HG02938 (cell line): ENCODE data around the gene HYI.
"Not testable (repeated sequence)": the region's sequence is repeated elsewhere in the genome, so short reads cannot be mapped to it uniquely, and the experiment has no call there.

ENCODE experiments used
- ATAC-seq: cut with Tn5 transposase; IDR thresholded peaks from one replicate; pipeline ENCODE4 v1.9.1; 2021; ENCODE audit warnings: mild to moderate bottlenecking, moderate library complexity; ENCODE audit not compliant: unreplicated experiment

Gene HYI, protein sequence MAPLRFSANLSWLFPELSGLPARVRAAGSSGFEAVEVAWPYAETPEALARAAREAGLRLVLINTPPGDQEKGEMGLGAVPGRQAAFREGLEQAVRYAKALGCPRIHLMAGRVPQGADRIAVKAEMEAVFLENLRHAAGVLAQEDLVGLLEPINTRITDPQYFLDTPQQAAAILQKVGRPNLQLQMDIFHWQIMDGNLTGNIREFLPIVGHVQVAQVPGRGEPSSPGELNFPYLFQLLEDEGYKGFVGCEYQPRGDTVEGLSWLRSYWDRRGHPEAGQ

DNA sequence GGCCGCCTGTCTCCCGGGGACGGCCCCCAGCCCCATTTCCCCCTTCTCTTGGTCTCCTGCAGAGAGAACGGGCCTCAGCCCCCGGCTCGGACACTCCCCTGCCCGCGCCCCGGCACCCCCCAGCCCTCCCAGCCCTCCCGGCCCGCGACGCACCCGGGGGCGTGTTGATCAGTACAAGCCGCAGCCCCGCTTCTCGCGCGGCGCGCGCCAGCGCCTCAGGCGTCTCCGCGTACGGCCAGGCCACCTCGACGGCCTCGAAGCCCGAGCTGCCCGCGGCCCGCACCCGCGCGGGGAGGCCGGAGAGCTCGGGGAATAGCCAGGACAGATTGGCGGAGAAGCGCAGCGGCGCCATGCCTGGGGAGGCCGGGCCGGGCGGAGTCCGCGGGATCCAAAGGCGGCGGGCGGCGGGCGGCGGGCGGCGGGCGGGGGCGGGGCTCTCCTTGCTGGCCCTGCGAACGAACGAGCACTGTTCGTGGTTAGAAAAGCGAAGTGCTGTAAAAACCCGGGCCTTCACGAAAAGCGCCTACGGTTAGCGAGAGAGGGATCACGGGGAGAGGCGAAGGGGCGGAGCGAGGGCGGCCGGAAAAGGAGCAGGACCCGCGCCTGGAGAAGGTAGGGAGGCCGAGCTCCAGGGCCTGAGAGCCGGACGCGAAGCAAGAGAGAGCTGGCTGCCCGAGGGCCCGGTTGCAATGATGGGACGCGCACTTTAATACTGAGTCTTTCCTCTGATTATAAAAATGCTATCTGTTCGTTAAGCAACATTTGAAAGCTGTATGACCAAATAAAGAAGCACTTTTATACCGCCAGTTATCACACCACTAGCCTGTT lies at the start of gene HYI:
Gene HYI (minus strand): TSS at position 490 of the 828 bp plus-strand sequence. CDS start 138 bp downstream, at position 352.
- no peak for ATAC-seq

DNA sequence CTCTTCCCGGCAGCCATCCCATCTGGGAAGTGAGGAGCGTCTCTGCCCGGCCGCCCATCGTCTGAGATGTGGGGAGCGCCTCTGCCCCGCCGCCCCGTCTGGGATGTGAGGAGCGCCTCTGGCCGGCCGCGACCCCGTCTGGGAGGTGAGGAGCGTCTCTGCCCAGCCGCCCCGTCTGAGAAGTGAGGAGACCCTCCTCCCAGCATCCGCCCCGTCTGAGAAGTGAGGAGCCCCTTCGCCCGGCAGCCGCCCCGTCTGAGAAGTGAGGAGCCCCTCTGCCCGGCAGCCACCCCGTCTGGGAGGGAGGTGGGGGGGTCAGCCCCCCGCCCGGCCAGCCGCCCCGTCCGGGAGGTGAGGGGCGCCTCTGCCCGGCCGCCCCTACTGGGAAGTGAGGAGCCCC lies 48.1 kb upstream of the HYI start:
- not testable (repeated sequence) for ATAC-seq

DNA sequence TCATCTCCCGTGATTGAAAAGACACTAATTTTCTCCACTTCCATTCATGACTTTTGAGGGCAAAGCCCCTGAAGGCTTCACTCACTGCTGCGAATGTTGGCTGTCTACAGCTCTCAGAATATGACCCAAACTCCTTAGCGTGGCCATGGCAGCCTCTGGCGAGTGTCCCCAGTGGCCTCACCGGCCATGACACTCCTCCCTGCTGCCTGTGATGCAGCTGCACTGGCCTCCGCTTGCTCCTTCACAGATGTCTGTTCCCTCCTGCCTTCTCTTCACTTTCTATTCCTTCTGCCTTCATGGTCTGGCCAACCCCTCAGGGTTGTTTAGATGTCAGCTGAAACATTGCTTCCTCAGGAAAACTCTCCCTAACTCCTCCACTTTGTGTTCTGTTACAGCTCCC lies 46.2 kb upstream of the HYI start:
- ATAC-seq, result no peak

DNA sequence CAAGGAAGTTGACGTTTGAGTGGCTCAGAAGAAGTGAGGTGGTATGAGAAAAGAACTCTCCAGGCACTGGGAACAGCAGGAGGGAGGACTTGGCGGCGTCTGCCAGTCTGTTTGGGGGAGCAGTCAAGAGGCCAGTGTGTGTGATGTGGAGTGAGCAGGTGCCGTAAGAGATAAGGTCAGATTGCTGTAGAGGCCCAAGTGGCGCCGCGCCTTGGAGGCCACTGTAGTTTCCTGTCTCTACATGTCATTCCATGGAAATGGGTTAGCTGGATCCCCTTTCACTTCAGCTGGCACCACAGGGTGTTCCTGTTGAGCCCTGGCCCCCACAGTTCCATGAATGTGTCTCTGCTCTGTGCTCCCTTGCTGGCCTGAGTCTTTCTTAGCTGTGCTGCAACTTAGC lies 41.5 kb upstream of the HYI start:
- no peak for ATAC-seq

DNA sequence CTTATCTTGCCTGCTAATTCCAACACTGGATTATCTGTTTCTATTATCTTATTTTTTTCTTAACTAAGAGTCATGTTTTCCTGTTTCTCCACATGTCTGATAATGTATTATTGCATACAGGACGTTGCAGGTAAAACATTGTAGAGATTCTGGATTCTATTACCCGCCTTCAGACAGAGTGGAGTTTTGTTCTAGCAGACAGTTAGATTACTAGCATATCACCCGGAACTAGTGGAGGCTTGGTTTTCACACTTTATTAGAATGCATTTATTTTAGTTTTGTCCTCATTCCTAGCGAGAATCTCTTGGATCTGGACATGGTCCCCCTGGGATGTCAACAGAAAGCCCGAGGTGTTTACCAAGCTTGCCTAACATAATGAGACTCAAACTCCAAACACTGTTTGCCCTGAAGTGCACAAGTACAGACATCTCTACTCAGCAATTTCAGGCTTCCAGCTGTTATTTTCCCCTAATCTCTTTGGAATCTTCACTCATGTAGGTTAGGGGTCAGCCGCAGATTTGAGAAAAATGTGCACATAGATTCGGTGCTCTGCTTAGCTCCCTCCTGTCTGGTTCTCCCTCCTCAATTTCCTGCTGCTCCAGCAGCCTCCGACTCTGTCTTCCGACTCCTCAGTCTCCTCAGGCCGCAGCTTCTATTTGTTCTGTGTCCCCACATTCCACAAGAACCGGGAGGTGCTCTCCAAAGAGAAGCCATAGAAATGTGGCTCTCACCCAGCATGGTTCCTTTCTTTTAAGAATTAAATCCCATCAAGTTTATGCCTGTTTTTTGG lies 40.1 kb upstream of the HYI start:
- no peak for ATAC-seq

DNA sequence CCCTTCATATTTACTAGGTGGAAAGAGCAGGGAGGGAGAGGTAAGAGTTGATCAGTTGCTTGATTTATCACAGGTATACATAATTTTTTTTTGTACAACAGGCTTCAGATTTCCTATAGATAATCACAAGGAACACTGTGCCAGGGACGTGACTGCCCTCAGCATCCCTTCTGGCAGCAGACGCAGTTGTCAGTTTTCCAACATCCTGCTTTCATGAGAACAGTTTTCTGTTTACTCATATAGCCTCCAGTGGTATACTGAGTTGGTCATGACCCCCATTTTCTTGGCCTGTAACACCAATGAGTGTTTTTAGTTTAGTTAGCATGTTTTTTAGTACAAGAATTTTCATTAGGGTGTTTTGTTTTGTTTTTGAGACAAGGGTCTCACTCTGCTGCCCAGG lies 39.1 kb upstream of the HYI start:
- no peak for ATAC-seq

DNA sequence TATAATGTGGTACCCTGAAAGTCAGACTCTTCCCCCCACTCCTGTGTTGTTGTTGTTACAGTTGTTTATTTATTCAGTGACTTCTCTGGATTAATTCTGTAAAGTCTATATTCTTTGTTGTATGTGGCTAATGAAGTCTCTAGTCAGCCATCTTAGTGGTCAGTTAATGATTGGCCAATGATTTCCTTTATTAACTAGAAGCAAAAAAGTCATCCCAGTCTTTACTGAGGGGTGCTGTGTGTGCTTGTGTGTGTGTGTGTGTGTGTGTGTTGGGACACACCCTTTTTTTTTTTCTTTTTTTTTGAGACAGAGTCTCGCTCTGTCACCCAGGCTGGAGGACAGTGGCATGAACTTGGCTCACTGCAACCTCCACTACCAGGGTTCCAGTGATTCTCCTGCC lies 37.3 kb upstream of the HYI start:
- ATAC-seq, result no peak

DNA sequence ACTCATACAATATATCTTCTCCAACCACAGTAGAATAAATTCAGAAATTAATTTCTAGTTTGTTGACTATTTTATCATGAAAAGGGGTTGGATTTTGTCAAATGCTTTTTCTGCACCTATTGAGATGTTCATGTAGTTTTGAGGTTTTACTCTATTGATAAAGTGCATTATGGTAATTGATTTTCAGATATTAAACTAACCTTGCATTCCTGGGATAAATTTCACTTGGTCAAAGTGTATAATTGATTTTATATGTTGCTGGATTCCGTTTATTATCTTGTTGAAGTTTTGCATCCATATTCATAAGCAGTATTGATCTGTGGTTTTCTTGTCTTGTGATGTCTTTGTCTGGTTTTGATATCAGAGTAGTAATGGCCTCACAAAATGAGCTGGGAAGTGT lies 34.4 kb upstream of the HYI start:
- no peak for ATAC-seq

DNA sequence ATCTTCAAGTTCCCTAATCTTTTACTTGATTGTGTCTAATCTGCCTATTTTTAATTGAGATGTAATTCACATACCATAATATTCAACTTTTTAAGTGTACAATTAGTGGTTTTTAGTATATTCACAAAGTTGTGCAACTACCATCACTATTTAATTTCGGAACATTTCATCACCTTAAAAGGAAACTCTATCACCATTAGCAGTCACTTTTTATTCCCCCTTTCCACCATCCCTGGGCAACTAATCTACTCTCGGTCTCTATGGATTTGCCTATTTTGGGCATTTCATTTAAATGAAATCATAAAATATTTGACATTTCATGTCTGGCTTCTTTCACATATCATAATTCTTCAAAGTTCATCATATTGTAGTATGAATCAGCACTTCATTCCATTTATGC lies 30.6 kb upstream of the HYI start:
- ATAC-seq, result no peak

DNA sequence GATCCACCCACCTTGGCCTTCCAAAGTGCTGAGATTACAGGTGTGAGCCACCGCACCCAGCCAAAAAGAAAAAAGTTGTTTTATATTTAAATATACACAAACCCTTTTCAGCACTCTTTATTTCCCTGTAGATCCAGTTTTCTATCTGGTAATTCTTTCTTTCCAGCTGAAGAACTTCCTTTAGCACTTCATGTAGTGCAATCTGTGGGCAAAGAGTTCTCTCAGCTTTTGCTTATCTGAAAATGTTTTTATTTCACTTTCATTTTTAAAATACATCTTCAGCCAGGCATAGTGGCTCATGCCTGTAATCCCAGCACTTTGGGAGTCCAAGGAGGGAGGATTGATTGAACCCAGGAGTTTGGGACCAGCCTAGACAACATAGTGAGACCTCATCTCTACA lies 28.5 kb upstream of the HYI start:
- ATAC-seq, result no peak

DNA sequence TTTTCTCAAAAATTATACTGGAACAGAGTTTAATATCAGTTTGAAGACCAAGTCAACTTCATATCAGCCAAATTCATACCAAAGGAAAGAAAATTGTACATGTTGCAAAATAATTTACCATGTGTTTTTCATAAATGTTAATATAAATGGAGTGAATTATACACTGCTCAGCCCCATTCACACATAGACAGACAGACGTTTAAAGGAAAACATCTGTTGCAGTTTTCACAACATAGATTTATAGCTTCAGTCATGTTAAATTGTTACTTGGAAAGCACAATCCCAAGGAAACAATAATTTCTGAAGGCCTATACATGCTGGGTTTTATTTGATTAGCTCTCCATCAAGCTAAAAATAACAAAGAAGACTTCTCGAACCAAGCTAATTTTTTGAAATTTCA lies 27.8 kb upstream of the HYI start:
- ATAC-seq, result no peak

DNA sequence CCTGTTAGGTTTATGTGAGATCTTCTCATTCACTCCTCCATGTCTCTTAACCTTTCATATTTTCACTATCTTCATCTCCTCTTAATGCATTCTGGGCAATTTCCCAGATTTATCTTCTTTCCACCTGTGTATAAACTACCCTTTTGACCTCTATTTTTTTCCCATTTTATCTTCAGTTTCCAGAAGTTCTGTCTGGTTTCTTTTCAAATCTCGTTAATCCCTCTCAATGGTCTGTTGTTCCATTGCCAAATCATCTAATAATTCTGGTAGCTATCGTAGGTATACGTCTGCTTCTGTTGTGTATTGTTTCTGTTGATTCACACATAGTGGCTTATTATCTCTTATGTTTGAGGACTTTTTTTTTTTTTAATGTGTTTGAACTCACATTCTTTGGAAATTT lies 25.7 kb upstream of the HYI start:
- ATAC-seq, result no peak

DNA sequence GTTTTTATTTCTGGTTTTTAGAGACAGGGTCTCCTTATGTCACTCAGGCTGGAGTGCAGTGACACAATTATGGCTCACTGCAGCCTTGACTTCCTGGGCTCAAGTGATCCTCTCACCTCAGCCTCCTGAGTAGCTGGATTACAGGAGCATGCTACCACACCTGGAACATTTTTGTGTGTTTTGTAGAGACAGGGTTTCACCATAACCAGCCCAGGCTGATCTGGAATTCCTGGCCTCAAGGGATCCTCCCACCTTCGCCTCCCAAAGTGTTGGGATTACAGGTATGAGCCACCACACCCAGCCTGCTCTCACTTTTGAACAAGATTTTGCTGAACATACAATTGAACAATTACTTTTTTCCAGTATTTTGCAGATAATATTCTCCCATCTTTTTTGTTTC lies 24.0 kb upstream of the HYI start:
- no peak for ATAC-seq

DNA sequence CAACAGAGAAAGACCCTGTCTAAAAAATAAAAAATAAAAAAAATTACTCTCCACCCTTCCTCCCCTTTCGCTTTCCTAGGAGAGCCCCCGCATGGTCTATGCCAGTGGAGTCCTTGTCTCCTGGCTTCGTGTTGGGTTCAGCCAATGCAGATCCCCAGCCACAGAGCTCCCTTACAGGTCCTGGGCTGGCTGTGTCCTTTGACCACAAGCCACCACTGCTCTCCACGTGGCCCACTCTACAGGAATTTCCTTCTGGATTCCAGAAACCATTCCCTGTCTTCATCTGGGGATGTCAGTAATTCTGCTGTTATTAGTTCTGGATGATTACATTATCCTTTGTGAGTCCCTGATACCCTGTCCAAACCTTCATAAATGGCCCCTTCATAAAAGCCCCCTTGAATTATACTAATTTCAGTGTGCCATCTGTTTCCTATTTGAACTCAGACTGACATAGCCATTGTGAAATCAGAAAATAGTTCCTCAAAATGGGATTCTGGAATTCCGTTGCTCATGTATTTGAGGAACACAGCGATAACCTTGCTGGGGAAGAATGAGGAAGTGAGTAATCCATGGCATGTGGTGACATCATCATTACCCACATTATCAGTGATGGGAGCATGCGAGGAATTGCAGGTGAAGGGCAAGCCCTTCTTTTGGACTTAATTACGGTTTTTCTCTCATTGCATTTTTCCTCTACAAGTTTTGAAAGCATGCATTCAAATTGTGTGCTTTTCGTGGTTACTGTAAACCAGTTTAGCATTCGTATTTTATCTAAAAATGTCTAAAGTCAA lies 22.1 kb upstream of the HYI start:
- not testable (repeated sequence) for ATAC-seq

DNA sequence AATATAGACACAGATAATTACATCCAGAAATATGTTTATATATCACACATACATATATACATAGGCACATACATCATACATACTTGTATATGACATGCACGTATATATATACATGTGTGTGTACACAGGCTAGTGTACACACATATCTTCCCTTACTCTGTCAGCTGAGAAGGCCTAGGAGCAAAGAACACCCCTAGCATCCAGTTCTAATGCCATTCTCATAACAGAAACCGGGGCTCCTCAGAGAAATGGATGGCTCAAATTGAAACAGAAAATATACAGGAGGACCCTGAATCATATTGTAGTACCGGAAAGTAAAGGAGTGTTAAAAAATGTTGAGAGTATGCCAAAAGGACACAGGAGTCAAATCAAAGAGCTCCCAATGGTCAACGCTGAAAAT lies 19.7 kb upstream of the HYI start:
- ATAC-seq, result no peak

DNA sequence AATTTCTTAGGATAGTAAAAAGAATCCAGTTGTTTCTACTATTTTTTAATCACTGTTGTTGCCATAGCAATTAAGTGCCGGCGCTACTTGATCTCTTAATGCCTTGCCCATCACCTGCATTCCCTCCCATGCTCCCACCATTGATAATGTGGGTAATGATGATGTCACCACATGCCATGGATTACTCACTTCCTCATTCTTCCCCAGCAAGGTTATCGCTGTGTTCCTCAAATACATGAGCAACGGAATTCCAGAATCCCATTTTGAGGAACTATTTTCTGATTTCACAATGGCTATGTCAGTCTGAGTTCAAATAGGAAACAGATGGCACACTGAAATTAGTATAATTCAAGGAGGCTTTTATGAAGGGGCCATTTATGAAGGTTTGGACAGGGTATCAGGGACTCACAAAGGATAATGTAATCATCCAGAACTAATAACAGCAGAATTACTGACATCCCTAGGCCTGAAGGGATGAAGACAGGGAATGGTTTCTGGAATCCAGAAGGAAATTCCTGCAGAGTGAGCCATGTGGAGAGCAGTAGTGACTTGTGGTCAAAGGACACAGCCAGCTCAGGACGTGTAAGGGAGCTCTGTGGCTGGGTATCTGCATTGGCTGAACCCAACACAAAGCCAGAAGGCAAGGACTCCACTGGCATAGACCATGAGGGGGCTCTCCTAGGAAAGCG lies 18.9 kb upstream of the HYI start:
- ATAC-seq, result not testable (repeated sequence)

DNA sequence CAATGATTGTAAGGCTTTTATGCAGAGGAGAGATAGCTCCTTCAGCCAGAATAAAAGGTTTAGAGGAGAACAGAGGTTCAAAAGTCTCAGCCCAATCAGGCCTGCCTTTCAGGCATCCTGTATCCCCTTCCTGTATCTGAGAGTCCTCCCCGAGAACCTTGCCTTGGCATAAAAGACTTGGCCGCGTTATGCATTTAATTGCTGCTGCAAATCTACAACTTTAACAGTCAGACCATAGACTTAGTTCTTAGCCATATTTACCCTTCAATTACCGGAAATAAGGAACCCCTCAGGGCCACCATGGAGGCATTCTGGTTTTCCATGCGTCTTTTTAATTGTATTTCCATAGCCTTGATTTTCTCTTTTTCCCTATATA lies 18.3 kb upstream of the HYI start:
- ATAC-seq, result no peak

DNA sequence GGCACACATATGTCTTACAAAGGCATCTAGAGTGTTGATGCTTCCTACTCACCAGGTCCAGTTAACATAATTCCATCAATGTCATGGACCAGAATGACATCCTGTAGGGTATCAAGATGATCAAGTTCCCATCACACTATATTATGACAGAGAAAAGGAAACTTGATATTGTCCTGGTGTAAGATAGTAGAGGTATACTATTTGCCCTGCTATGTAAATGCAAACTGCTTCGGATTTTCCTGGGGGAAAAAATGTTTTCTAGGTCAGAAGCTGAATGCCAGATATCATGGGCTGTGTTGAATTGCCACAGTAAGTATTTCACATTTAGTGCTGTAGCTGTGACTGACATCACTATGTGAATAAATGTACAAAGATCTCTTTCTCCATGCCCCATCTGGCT lies 16.2 kb upstream of the HYI start:
- ATAC-seq, result no peak

DNA sequence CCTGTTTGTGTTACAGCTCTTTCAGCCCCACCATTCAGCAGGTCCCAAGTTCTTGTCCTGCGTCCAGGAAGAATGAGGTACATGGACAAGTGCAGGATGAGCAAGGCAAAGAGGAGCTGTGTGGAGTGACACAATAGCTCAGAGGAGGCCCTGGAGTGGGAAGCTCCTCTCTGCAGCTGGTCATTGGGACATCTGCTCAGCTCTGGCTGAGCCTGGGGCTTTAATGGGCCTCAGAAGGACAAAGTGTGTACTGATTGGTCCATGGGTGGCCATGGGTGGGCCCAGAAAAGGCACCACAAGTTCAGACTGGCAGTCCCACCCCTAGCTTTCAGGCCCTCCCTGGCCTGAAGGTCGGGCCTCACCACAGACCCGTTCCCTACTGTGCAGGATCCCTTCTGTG lies 14.7 kb upstream of the HYI start:
- ATAC-seq, result no peak

DNA sequence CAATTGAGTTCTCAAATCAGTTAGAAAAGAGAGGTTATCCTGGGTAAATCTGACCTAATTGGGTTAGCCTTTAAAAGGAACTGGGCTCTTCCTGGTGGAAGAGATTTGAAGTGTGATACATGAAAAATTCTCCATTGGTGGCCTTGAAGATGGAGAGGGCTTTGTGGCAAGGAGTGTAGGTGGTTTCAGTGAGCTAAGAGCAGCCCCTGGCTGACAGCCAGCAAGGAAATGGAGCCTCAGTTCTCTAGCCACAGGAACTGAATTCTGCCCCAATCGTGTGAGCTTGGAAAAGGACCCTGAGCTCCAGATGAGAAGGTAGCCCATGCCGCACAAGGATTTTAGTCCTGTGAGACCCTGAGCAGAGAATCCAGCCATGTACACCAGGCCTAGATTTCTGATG lies 12.7 kb upstream of the HYI start:
- no peak for ATAC-seq
